Astrocyte of the hippocampus (primary cell): Measurements from ENCODE around the gene FGFR4.

Experiments used
- DNase-seq: peaks from one replicate; pipeline ENCODE4 v3.0.0; 2011; ENCODE audit warnings: low read depth, low spot score

Gene FGFR4

GRCh38 chr5:177132136-177133095 is 45.7 kb downstream of the FGFR4 start:
- DNase-seq: peak; percentile 57

GRCh38 chr5:177133096-177133852 is 46.6 kb downstream of the FGFR4 start, which contains the start of gene NSD1:
NSD1 (plus strand) TSS chr5:177133773; CDS start chr5:177135104, 1,331 bp downstream.
- DNase-seq: peak; percentile 90

- peak; percentile 81 for DNase-seq
These were observed 47.4 kb downstream of the FGFR4 start for GRCh38 chr5:177133853-177134696.

- no peak for DNase-seq
These were observed 48.0 kb downstream of the FGFR4 start for GRCh38 chr5:177134697-177135225.

GRCh38 chr5:177140312-177140711 is 53.6 kb downstream of the FGFR4 start:
- no peak for DNase-seq

GRCh38 chr5:177141496-177141895 is 54.8 kb downstream of the FGFR4 start:
- DNase-seq: no peak

GRCh38 chr5:177142098-177142611 is 55.4 kb downstream of the FGFR4 start:
- DNase-seq: no peak

- DNase-seq: no peak
These were observed 56.1 kb downstream of the FGFR4 start for GRCh38 chr5:177142778-177143177.

GRCh38 chr5:177146891-177147638 is 60.4 kb downstream of the FGFR4 start:
- peak; percentile 22 for DNase-seq
